HEK293T (cell line): ENCODE measurements around the gene CFDP1.

ENCODE experiments used
- BHLHE40 ChIP-seq: fragments of 450-650 bp; IDR thresholded peaks from 2 replicates; pipeline ENCODE4 v1.6.1; 2016; ENCODE audit warnings: mild to moderate bottlenecking, moderate library complexity, borderline replicate concordance
- CTBP1 ChIP-seq: fragments of 450-650 bp; IDR thresholded peaks from 2 replicates; pipeline ENCODE4 v1.6.1; 2016; ENCODE audit warnings: borderline replicate concordance
- FOXK2 ChIP-seq: fragments of 450-650 bp; IDR thresholded peaks from 2 replicates; pipeline ENCODE4 v1.6.1; 2016; ENCODE audit warnings: mild to moderate bottlenecking
- FOXM1 ChIP-seq: fragments of 450-650 bp; IDR thresholded peaks from 2 replicates; pipeline ENCODE4 v1.6.1; 2017; ENCODE audit warnings: mild to moderate bottlenecking, borderline replicate concordance
- L3MBTL2 ChIP-seq: fragments of 450-650 bp; conservative IDR thresholded peaks from 2 replicates; pipeline ENCODE4 v1.6.1; 2016; ENCODE audit warnings: mild to moderate bottlenecking
- NFRKB ChIP-seq: fragments of 450-650 bp; IDR thresholded peaks from 2 replicates; pipeline ENCODE4 v1.6.1; 2016; ENCODE audit warnings: mild to moderate bottlenecking, moderate library complexity
- SP1 ChIP-seq: fragments of 450-650 bp; IDR thresholded peaks from 2 replicates; pipeline ENCODE4 v1.6.1; 2017
- TARDBP ChIP-seq: fragments of 450-650 bp; IDR thresholded peaks from 2 replicates; pipeline ENCODE4 v1.6.1; 2016

GRCh38 chr16:75252049-75252864 is 181.0 kb downstream of the CFDP1 start:
- no peak for TF ChIP-seq L3MBTL2
- TF ChIP-seq FOXK2, result no peak
- TF ChIP-seq CTBP1, result no peak
- TF ChIP-seq BHLHE40, result no peak
- TF ChIP-seq FOXM1, result no peak
- no peak for TF ChIP-seq SP1
- no peak for TF ChIP-seq TARDBP
- no peak for TF ChIP-seq NFRKB
